Ureter (tissue), 1 donor: Measurements from ENCODE around the gene BSG. TPM values are rescaled to one million over a fixed set of nuclear protein-coding genes. Genes with fewer than 3 reads are reported as not detected.
"Not testable (repeated sequence)": the region's sequence is repeated elsewhere in the genome, so short reads cannot be mapped to it uniquely, and the experiment has no call there.

ENCODE experiments used
- DNase-seq: peaks from one replicate; pipeline ENCODE4 v3.0.0-alpha.2; 2020; ENCODE audit warnings: low spot score
- total RNA-seq: library from RNA; stranded (reverse); gene quantifications from one replicate; pipeline ENCODE4 v1.2.4, GENCODE V29; 2023
- donor health status: DM: yes; HTN: yes; CAD: no.

Gene BSG
- total RNA-seq, 1 donor from 2014 or later, result 273 TPM

- DNase-seq, result peak; percentile 65
These were observed 535 bp downstream of the BSG start for GRCh38 chr19:572743-573518.

DNA sequence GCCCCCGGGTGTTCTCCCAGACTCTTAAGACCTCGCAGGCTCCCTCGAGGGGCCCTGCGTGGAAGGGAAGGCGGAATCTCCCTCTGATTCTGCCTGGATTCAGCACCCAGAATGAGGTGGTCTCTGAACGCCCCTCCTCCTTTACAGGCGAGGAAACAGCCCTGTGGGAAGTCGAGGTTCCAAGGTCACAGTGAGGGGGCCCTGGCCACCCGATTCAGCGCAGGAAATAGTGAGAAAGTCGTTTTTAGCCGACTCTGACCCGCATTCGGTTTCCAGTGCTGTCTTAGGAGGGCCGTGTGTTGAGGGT, 1.1 kb downstream of the BSG start:
- DNase-seq, result no peak

DNA sequence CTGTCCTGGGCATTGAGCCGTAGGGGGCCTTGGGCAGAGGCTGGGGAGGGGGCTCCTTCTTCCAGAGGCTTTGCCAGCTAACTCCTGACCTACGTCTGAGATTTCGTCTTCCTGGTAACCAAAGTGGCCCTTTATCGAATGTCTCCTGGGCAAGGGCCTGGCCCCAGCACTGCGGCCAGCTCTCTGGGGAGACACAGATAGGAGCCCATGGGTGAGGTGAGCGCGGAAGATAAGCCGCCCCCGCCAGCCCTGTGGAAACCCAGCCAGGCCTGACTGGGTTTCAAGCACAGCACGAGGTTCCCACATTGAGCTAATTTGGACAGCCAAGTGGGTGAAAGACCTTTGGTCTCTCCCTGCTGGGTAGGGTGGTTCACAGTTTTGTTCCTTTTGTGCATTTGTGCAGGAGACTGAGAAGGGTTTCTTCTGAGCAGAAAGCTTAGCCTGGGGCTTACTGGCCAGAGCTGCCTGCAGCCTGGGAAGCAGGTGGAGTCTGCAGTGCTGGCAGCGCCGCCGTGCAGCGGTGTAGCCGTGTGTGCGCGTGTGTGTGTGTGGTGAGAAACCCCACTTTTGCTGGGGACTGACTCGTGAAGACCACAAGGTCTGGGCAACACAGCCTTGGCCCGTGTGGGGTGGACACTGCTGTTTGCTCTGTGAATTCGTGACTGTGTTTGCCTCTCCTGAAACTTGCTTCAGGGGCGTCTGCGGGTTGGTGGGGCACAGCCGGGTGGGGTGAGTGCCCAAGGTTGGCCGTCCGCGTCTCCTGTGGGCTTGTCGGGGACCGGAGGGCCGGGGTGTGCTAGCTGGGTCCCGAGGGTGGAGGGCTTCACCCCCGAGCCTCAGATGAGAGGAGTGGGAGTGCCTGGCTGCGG, 2.5 kb downstream of the BSG start:
- DNase-seq, result no peak

- no peak for DNase-seq
These were observed 3.4 kb downstream of the BSG start for GRCh38 chr19:575527-576506.

DNA sequence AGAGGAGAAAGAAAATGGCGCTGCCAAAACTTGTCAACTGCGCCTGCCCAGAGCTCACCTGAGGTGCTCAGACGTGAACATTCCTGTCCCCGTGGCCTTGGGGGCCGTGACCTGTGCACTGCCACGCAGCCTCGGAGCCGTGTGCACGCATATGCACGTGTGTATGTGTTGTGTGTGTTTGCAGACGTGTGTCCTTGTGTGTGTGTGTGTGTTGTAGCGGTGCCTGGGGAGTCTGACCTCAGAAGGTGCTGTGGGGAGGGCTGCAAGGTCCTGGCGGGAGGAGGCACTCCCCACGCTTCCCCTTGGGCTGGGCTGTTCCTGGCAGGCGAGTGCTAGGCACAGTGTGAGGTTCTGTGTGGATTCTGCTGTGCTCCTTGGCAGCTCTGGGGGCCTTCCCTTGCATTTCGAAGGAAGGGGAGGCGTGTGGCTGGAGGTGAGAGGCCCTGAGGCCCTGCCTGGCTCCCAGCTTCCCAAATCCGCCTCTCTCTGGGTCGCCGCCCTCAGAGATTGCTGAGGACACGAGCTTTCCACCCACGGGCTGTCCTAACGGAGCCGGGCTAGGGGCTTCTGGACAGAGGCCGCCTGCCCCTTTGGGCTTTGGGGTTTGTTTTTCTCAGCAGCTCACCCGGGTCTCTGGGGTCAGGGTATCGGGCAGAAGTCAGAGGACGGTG, 4.5 kb downstream of the BSG start:
- no peak for DNase-seq

- no peak for DNase-seq
These were observed 5.3 kb downstream of the BSG start for GRCh38 chr19:577439-578392.

- DNase-seq, result no peak
These were observed 6.9 kb downstream of the BSG start for GRCh38 chr19:579111-579841.

- no peak for DNase-seq
These were observed 7.4 kb downstream of the BSG start for GRCh38 chr19:579842-580155.

- DNase-seq, result no peak
These were observed 8.0 kb downstream of the BSG start for GRCh38 chr19:580274-580835.

- no peak for DNase-seq
These were observed 9.2 kb downstream of the BSG start for GRCh38 chr19:581399-582111.

DNA sequence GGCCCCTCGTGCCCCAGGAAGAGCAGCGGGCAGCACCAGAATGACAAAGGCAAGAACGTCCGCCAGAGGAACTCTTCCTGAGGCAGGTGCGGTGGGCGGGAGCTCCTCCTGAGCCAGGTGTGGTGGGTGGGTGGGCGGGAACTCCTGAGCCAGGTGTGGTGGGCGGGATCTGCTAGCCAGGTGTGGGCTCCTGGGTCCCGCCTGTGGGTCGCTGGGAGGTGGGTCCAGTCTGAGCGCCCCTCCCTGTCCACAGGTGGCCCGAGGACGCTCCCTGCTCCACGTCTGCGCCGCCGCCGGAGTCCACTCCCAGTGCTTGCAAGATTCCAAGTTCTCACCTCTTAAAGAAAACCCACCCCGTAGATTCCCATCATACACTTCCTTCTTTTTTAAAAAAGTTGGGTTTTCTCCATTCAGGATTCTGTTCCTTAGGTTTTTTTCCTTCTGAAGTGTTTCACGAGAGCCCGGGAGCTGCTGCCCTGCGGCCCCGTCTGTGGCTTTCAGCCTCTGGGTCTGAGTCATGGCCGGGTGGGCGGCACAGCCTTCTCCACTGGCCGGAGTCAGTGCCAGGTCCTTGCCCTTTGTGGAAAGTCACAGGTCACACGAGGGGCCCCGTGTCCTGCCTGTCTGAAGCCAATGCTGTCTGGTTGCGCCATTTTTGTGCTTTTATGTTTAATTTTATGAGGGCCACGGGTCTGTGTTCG, 10.3 kb downstream of the BSG start:
- no peak for DNase-seq

DNA sequence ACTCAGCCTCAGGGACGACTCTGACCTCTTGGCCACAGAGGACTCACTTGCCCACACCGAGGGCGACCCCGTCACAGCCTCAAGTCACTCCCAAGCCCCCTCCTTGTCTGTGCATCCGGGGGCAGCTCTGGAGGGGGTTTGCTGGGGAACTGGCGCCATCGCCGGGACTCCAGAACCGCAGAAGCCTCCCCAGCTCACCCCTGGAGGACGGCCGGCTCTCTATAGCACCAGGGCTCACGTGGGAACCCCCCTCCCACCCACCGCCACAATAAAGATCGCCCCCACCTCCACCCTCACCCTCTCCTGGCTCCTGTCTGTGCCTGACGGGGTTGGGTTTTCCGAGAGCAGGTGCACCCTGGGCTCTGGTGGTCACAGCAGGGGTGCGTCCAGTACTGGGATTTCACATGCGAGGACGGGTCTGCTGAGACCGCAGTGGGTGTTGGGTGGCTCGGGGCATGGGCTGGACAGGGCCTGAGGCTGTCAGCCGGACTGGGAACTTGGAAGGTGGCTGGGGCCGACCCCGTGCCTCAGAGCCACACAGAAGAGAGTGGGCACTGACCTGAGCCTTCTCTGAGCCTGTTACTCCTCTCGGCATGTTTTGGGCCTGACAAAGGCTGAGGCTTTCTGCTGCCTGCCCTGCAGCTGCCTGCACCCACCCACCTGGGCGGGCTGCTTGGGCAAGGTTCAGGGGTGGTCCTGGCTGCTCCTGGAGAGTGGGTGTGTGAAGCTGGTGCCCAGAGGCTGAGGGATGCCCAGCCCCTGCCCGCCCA, 11.0 kb downstream of the BSG start:
- DNase-seq, result no peak

DNA sequence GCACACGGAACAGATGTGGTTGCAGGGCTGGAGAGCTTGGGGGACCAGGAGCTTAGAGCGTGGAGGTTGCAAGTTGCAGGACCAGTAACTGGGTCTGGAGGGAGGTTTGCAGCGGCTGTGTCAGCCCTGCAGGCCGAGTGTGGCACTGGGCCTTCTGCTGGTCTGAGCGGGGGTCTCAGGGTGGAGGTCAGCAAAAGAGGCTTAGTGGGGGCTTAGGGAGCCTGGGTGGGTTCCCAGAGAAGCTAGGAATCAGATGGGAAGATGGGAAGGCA, 11.5 kb downstream of the BSG start:
- no peak for DNase-seq

DNA sequence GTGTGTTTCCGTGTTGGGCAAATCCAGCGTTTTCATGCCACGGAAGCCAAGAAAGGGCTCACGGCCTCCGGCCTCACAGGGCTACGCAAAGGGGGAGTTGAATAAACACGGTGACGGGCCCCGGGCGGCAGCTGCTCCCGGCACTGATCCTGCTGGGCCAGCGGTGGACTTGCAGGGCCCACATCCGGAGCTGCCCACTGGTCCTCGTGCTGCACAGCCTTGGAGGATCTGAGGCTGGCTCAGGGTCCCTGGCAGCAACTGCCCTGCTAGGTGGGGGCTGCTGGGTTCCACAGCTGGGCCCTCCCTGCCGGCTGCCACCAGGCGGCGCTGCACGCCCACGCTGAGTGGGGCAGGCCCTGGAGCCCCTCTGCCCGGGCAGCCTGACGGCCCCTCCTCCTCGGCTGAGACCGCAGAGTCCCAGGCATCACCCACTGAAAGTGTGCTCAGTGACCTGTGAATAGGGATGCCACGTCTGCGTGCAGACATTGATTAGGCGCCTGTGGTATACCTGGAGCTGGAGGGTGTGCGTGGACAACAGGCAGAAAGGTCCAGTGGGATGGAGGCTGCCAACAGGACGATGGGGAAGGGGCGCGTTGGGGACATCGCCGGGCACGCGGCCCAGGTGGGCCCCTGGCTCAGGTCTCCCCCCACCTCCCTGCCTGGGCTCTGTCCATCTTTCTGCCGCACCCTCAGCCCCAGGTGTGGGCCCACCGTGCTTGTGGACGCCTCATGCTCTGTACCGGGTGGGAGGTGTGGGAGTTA, 12.0 kb downstream of the BSG start:
- DNase-seq, result no peak

DNA sequence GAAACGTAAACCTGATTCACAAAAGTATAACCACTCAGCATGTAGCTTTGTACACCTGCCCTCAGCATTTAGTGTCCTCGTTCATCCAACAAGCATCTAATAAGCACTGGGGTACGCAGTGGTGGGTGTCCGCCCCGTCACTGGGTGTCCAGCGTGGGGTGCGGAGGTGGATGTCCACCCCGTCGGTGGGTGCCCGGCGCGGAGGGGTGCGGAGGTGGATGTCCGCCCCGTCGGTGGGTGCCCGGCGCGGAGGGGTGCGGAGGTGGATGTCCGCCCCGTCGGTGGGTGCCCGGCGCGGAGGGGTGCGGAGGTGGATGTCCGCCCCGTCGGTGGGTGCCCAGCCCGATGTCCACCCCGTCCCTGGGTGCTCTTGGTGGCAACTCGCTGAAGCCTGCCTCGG, 12.8 kb downstream of the BSG start:
- not testable (repeated sequence) for DNase-seq

DNA sequence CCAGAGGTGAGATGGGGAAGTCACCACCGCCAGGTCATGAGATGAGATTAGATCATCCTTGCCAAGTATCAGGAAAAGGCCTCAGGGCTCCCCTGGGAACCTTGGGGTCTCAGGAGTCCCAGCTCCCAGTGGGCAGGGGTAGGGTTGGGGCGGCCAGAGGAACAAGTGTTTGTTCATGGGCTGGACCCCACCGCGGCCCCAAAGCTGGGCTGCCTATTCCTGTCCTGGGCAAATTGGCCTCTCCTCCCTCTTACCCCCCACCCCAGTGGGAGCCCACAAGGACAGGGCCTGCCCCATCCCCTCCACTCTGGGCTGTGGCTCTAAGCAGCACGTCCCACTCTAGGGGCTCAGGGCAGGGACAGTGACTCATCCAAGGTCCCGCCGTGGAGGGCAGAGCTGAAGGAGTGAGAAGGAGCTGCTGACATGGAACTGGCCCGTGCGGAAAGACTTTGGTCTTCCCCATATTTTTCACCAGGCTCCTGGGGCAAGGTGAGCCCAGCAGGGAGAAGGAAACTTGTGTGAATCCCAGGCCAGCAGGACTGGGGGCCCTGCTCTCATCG, 13.2 kb downstream of the BSG start:
- DNase-seq, result no peak
